Measurements from ENCODE around the gene WWC2. TPM values are rescaled to one million over a fixed set of nuclear protein-coding genes. Genes with fewer than 3 reads are reported as not detected.

Gene WWC2
- total RNA-seq, 1 experiment from 2014 or later, result 39.1 TPM

- Histone ChIP-seq H3K27ac (ENCODE audit: low read depth, low read length) (no peak overlapping the region), H3K4me3 (replicated peaks in 1 of 2; ENCODE audit: low read depth in 1 of 2, low read length in 2 of 2) (no peak overlapping the region), H2AFZ (ENCODE audit: low read depth, low read length, poor library complexity, severe bottlenecking) (no peak overlapping the region), H3K9me3 (ENCODE audit: control insufficient read depth in 1 of 2, insufficient read depth in 1 of 2, low read depth in 1 of 2, low read length in 2 of 2) (no peaks in the 10 kb centered on the region), H3K36me3 (ENCODE audit: control insufficient read depth in 1 of 2, insufficient read depth in 2 of 2, low read length in 2 of 2) (no peaks in the 10 kb centered on the region), H3K9ac (ENCODE audit: low read length) (no peak overlapping the region), H3K9me2 (ENCODE audit: insufficient read depth) (no peaks in the 10 kb centered on the region), H4K20me1 (ENCODE audit: insufficient read depth) (peaks cover 1% of the 10 kb centered on the region; the same call in 1 of the 2 replicates), H3K79me2 (ENCODE audit: insufficient read depth, low read length) (peaks cover 95% of the 10 kb centered on the region), H3K27me3 (ENCODE audit: insufficient read depth, low read length) (no peaks in the 10 kb centered on the region), H3K4me2 (ENCODE audit: low read length) (no peak overlapping the region), H3K4me1 (ENCODE audit: control insufficient read depth in 1 of 2, insufficient read depth in 2 of 2, low read length in 2 of 2) (peaks cover 3 to 9% of the 10 kb centered on the region in 2 experiments; a peak in 2 of 4 replicates)
- DNase-seq (ENCODE audit: low read depth, low spot score) (no peak), ATAC-seq (no peak)
- no peak for TF ChIP-seq SIN3A (IDR thresholded peaks at IDR 0.05; ENCODE audit: low read depth)
- no peak for TF ChIP-seq POLR2AphosphoS5 (IDR thresholded peaks at IDR 0.05; ENCODE audit: low read depth, low read length)
- TF ChIP-seq ATF3 (IDR thresholded peaks at IDR 0.05), result no peak
- TF ChIP-seq MAX (IDR thresholded peaks at IDR 0.05), result no peak
- no peak for TF ChIP-seq ZNF274 (IDR thresholded peaks at IDR 0.05; ENCODE audit: low read depth, low read length)
- no peak for TF ChIP-seq TCF7L2 (IDR thresholded peaks at IDR 0.05; ENCODE audit: borderline replicate concordance, extremely low read depth, insufficient read depth, insufficient read length)
- TF ChIP-seq EZH2 (IDR thresholded peaks at IDR 0.05), result no peak
- TF ChIP-seq, protein P1, sequence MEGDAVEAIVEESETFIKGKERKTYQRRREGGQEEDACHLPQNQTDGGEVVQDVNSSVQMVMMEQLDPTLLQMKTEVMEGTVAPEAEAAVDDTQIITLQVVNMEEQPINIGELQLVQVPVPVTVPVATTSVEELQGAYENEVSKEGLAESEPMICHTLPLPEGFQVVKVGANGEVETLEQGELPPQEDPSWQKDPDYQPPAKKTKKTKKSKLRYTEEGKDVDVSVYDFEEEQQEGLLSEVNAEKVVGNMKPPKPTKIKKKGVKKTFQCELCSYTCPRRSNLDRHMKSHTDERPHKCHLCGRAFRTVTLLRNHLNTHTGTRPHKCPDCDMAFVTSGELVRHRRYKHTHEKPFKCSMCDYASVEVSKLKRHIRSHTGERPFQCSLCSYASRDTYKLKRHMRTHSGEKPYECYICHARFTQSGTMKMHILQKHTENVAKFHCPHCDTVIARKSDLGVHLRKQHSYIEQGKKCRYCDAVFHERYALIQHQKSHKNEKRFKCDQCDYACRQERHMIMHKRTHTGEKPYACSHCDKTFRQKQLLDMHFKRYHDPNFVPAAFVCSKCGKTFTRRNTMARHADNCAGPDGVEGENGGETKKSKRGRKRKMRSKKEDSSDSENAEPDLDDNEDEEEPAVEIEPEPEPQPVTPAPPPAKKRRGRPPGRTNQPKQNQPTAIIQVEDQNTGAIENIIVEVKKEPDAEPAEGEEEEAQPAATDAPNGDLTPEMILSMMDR (IDR thresholded peaks at IDR 0.05 in 2 of 3, conservative IDR thresholded peaks at IDR 0.05 in 1 of 3; ENCODE audit: borderline replicate concordance in 1 of 3, insufficient read depth in 1 of 3, low read depth in 2 of 3, low read length in 2 of 3), result no peak
- no peak for TF ChIP-seq YY1 (IDR thresholded peaks at IDR 0.05; ENCODE audit: extremely low read depth, insufficient replicate concordance, low read depth, low read length)
- TF ChIP-seq FOSL1 (IDR thresholded peaks at IDR 0.05; ENCODE audit: low read depth), result no peak
- intact Hi-C loops (cut with micrococcal nuclease), result no loop called here
- ChIA-PET POLR2A (no interaction called here), RAD21 (ENCODE audit: low non-redundant PET in 1 of 2, low total read pairs in 2 of 2, uncharacterized antibody in 2 of 2, unreplicated experiment in 2 of 2) (no interaction called here), CTCF (no interaction called here)
- BruUV-seq (replicated peaks), result no TSS peak
These were observed 45.7 kb downstream of the WWC2 start for GRCh38 chr4:183144787-183145186.
